PC-3 (cell line): ENCODE results near the gene LLPH. TPM values are rescaled to one million over a fixed set of nuclear protein-coding genes. Genes with fewer than 3 reads are reported as not detected.
A peak's percentile ranks its signal among the peaks of the same experiment; 100 is the strongest.

Source experiments
- ATAC-seq: fragments of 200-7000 bp; cut with Tn5 transposase; 2 replicates; pipeline ENCODE4 v1.9.1; 2020; ENCODE audit warnings: mild to moderate bottlenecking, moderate library complexity
- BruUV-seq: library from RNA; stranded (reverse); fragments of 400-500 nt; replicated peaks from 2 replicates; lab custom pipeline; 2021; lab: Mats Ljungman, UMichigan
- CTCF ChIA-PET: fragments of 300-600 bp; sonication (Branson Sonifier 250); formaldehyde crosslinking; loops from one replicate; lab custom pipeline; 2022; ENCODE audit warnings: antibody characterized with exemption; lab: Charles Lee
- POLR2A ChIA-PET: fragments of 300-600 bp; sonication (Branson Sonifier 250); formaldehyde crosslinking; loops from one replicate; lab custom pipeline; 2022; ENCODE audit warnings: antibody characterized with exemption; ENCODE audit not compliant: unreplicated experiment; lab: Charles Lee
- DNase-seq: peaks from one replicate; pipeline ENCODE4 v3.0.0-alpha.2; 2015
- H2AFZ ChIP-seq: fragments of 300-600 bp; sonication (generic); 2 replicates; pipeline ENCODE4 v1.6.0; 2016; ENCODE audit warnings: antibody characterized with exemption, low read length
- H3F3A ChIP-seq: fragments of 300-600 bp; sonication (generic); one replicate; pipeline ENCODE4 v1.6.0; 2017; ENCODE audit warnings: antibody characterized with exemption, low read length, control low read depth, mild to moderate bottlenecking; ENCODE audit not compliant: unreplicated experiment
- H3K27ac ChIP-seq: fragments of 300-600 bp; sonication (generic); 2 replicates; pipeline ENCODE4 v1.5.1; 2016; ENCODE audit warnings: mild to moderate bottlenecking, low read length
- H3K27me3 ChIP-seq: fragments of 300-600 bp; sonication (generic); 2 replicates; pipeline ENCODE4 v1.6.1; 2016; ENCODE audit warnings: low read length, mixed read lengths
- H3K36me3 ChIP-seq: fragments of 300-600 bp; sonication (generic); 2 replicates; pipeline ENCODE4 v1.6.1; 2016; ENCODE audit warnings: low read depth, mixed run types, low read length, mixed read lengths
- H3K4me1 ChIP-seq: fragments of 300-600 bp; sonication (generic); 2 replicates; pipeline ENCODE4 v1.5.1; 2016; ENCODE audit warnings: low read length; ENCODE audit not compliant: insufficient read depth
- H3K4me2 ChIP-seq: fragments of 300-600 bp; sonication (generic); 2 replicates; pipeline ENCODE4 v1.6.0; 2016; ENCODE audit warnings: low read length
- H3K4me3 ChIP-seq: fragments of 300-600 bp; sonication (generic); 2 replicates; pipeline ENCODE4 v1.5.1; 2016; ENCODE audit warnings: mild to moderate bottlenecking, low read length, mixed read lengths
- H3K79me2 ChIP-seq: fragments of 300-600 bp; sonication (generic); 2 replicates; pipeline ENCODE4 v1.6.1; 2017; ENCODE audit warnings: low read length, mixed read lengths
- H3K9ac ChIP-seq: fragments of 300-600 bp; sonication (generic); 2 replicates; pipeline ENCODE4 v1.6.0; 2016; ENCODE audit warnings: mild to moderate bottlenecking, low read length
- H3K9me2 ChIP-seq: fragments of 300-600 bp; sonication (generic); replicated peaks from 2 replicates; pipeline ENCODE4 v1.6.1; 2016; ENCODE audit warnings: mixed run types, low read length, mixed read lengths
- H3K9me3 ChIP-seq: fragments of 300-600 bp; sonication (generic); 2 replicates; pipeline ENCODE4 v1.6.1; 2016; ENCODE audit warnings: low read length, mixed read lengths
- H4K20me1 ChIP-seq: fragments of 300-600 bp; sonication (generic); 2 replicates; pipeline ENCODE4 v1.6.1; 2016; ENCODE audit warnings: low read length, mixed read lengths
- CTCF ChIP-seq: fragments of 300-600 bp; sonication (generic); conservative IDR thresholded peaks from 2 replicates; pipeline ENCODE4 v1.5.1; 2017; ENCODE audit warnings: antibody characterized with exemption, low read depth, mild to moderate bottlenecking, low read length
- EZH2 ChIP-seq: fragments of 300-600 bp; sonication (generic); IDR thresholded peaks from one replicate; pipeline ENCODE4 v1.6.1; 2017; ENCODE audit warnings: antibody characterized with exemption, mild to moderate bottlenecking, low read length; ENCODE audit not compliant: unreplicated experiment
- EZH2phosphoT487 ChIP-seq: fragments of 300-600 bp; sonication (generic); IDR thresholded peaks from 2 replicates; pipeline ENCODE4 v1.6.1; 2018; ENCODE audit warnings: mild to moderate bottlenecking, antibody characterized with exemption, low read length, borderline replicate concordance
- intact Hi-C: fragments of 100-400 bp; cut with micrococcal nuclease; formaldehyde crosslinking; loops from 2 replicates; pipeline ENCODE4 v1.9.0; 2023
- total RNA-seq: library from RNA; depleted of rRNA; stranded (reverse); fragments of >200 nt; gene quantifications from 2 replicates; pipeline ENCODE4 v1.2.3, GENCODE V29; 2014

The LLPH gene
- total RNA-seq, 1 experiment from 2014 or later, result 11.2 TPM

GRCh38 chr12:66170606-66171005, 40.1 kb upstream of the LLPH start:
- Histone ChIP-seq H2AFZ (no peak overlapping the region), H3K36me3 (no peaks in the 10 kb centered on the region), H3K27me3 (no peaks in the 10 kb centered on the region), H3K4me1 (peaks cover 9% of the 10 kb centered on the region), H3K9me2 (no peaks in the 10 kb centered on the region), H3K79me2 (peaks cover 35% of the 10 kb centered on the region), H3F3A (no peaks in the 10 kb centered on the region), H3K4me3 (peak overlapping the region; percentile 89), H3K4me2 (peak overlapping the region; percentile 99), H3K27ac (no peak overlapping the region), H3K9ac (peak overlapping the region; percentile 90; the same call in 1 of the 2 replicates), H4K20me1 (no peaks in the 10 kb centered on the region), H3K9me3 (no peaks in the 10 kb centered on the region)
- POLR2A ChIA-PET, result no interaction called here
- TF ChIP-seq CTCF (no peak), EZH2phosphoT487 (no peak), EZH2 (no peak)
- ATAC-seq (no peak), DNase-seq (no peak)
- CTCF ChIA-PET, result no interaction called here
- intact Hi-C loops, result no loop called here
- no TSS peak for BruUV-seq

GRCh38 chr12:66169221-66170170, 38.9 kb upstream of the LLPH start, which contains the start of gene TMBIM4:
TSS of gene TMBIM4 (minus strand) at chr12:66169996. CDS start at chr12:66169951, 45 bp downstream.
- Histone ChIP-seq H3K4me2 (peak within 1 kb of the TSS; percentile 99), H3K79me2 (peaks cover 47% of the 10 kb centered on the region), H3K9ac (peak within 1 kb of the TSS; percentile 90), H3K4me3 (peak within 1 kb of the TSS; percentile 89), H3K4me1 (peaks cover 9% of the 10 kb centered on the region), H4K20me1 (no peaks in the 10 kb centered on the region), H3F3A (no peaks in the 10 kb centered on the region), H3K9me2 (no peaks in the 10 kb centered on the region), H3K27me3 (no peaks in the 10 kb centered on the region), H3K27ac (peak within 1 kb of the TSS; percentile 95), H3K36me3 (peaks cover 7% of the 10 kb centered on the region; the same call in 1 of the 2 replicates), H3K9me3 (no peaks in the 10 kb centered on the region), H2AFZ (peak within 1 kb of the TSS; percentile 91)
- TF ChIP-seq EZH2 (no peak), CTCF (peak; percentile 61), EZH2phosphoT487 (no peak)
- intact Hi-C loops, result loop anchor here (2.0 kb wide), 1 partner anchor 15 kb away; no protein-coding TSS in a partner anchor
- POLR2A ChIA-PET, result interaction anchor here (0.5 to 1.4 kb wide), 10 partner anchors 11 to 1368 kb away, joined by 3 to 12 read pairs (median 4); partner anchors contain the start of gene HELB
- CTCF ChIA-PET, result interaction anchor here (0.7 to 1.7 kb wide), 4 partner anchors 24 to 100 kb away, joined by 3 to 12 read pairs (median 3); partner anchors contain the start of gene LLPH
- BruUV-seq, result TSS peak; percentile 95
- peak; percentile 85 for ATAC-seq
- DNase-seq, result peak; percentile 82
